GM23338 (cell line): ENCODE results near the gene DIP2B. TPM values are rescaled to one million over a fixed set of nuclear protein-coding genes. Genes with fewer than 3 reads are reported as not detected.

Experiments
- ATAC-seq: fragments of 200-7000 bp; cut with Tn5 transposase; 3 replicates; pipeline ENCODE4 v1.9.1; 2020
- DNase-seq: peaks from one replicate; pipeline ENCODE4 v3.0.0-alpha.2; 2015; ENCODE audit warnings: low spot score
- H2AFZ ChIP-seq: fragments of 200-600 bp; sonication (generic); 2 replicates; pipeline ENCODE4 v1.8.0; 2016; ENCODE audit warnings: antibody characterized with exemption, mild to moderate bottlenecking, moderate library complexity
- H3F3A ChIP-seq: fragments of 200-600 bp; sonication (generic); replicated peaks from 2 replicates; pipeline ENCODE4 v1.8.0; 2017; ENCODE audit warnings: antibody characterized with exemption, mixed run types, low read depth
- H3K27ac ChIP-seq: fragments of 200-600 bp; sonication (generic); 2 replicates; pipeline ENCODE4 v1.6.1; 2016; ENCODE audit warnings: low read depth
- H3K27me3 ChIP-seq: fragments of 200-600 bp; sonication (generic); 2 replicates; pipeline ENCODE4 v1.8.0; 2016; ENCODE audit warnings: mild to moderate bottlenecking, mixed run types, moderate library complexity; ENCODE audit not compliant: insufficient read depth
- H3K36me3 ChIP-seq: fragments of 200-600 bp; sonication (generic); 2 replicates; pipeline ENCODE4 v1.8.0; 2016; ENCODE audit warnings: mild to moderate bottlenecking; ENCODE audit not compliant: insufficient read depth
- H3K4me1 ChIP-seq: fragments of 200-600 bp; sonication (generic); 2 replicates; pipeline ENCODE4 v1.8.0; 2016; ENCODE audit warnings: mild to moderate bottlenecking, moderate library complexity; ENCODE audit not compliant: insufficient read depth
- H3K4me2 ChIP-seq: fragments of 200-600 bp; sonication (generic); 2 replicates; pipeline ENCODE4 v1.7.1; 2017; ENCODE audit warnings: mixed run types
- H3K4me3 ChIP-seq: fragments of 200-600 bp; sonication (generic); 2 replicates; pipeline ENCODE4 v1.6.1; 2016; ENCODE audit warnings: mixed run types
- H3K79me2 ChIP-seq: fragments of 200-600 bp; sonication (generic); replicated peaks from 2 replicates; pipeline ENCODE4 v1.8.0; 2017; ENCODE audit warnings: mild to moderate bottlenecking; ENCODE audit not compliant: insufficient read depth
- H3K9me2 ChIP-seq: fragments of 200-600 bp; sonication (generic); 2 replicates; pipeline ENCODE4 v1.8.0; 2017; ENCODE audit not compliant: insufficient read depth
- H4K20me1 ChIP-seq: fragments of 200-600 bp; sonication (generic); replicated peaks from 2 replicates; pipeline ENCODE4 v1.8.0; 2017; ENCODE audit warnings: mild to moderate bottlenecking; ENCODE audit not compliant: insufficient read depth
- H3K27ac Mint-ChIP-seq: 2 replicates; pipeline ENCODE4 v1.8.0; 2020; ENCODE audit warnings: inconsistent platforms, mild to moderate bottlenecking, moderate library complexity, mixed read lengths
- H3K27me3 Mint-ChIP-seq: 3 replicates; pipeline ENCODE4 v1.8.0; 2022; ENCODE audit warnings: low read depth, mild to moderate bottlenecking, moderate library complexity, mixed read lengths, inconsistent platforms; ENCODE audit not compliant: insufficient read depth, poor library complexity
- H3K36me3 Mint-ChIP-seq: 3 replicates; pipeline ENCODE4 v1.8.0; 2021; ENCODE audit warnings: low read depth, mild to moderate bottlenecking, inconsistent platforms, moderate library complexity, mixed read lengths
- H3K4me1 Mint-ChIP-seq: 3 replicates; pipeline ENCODE4 v1.8.0; 2020; ENCODE audit warnings: mild to moderate bottlenecking, inconsistent platforms, mixed read lengths
- H3K4me3 Mint-ChIP-seq: 3 replicates; pipeline ENCODE4 v1.8.0; 2021; ENCODE audit warnings: moderate library complexity, mild to moderate bottlenecking, inconsistent platforms, mixed read lengths
- H3K9me3 Mint-ChIP-seq: 3 replicates; pipeline ENCODE4 v1.8.0; 2020; ENCODE audit warnings: moderate library complexity, mild to moderate bottlenecking, inconsistent platforms, mixed read lengths
- CREB1 ChIP-seq: fragments of 250-450 bp; sonication (Bioruptor Pico); IDR thresholded peaks from 2 replicates; pipeline ENCODE4 v1.5.0; 2020; ENCODE audit warnings: low read depth, mild to moderate bottlenecking, moderate library complexity
- CTCF ChIP-seq, 2 experiments: fragments of 200-600 bp in 1 of 2; sonication (generic) in 1 of 2; conservative IDR thresholded peaks; 2 replicates each; pipeline versions ENCODE4 v1.5.1 to v1.6.1; 2016 to 2017; ENCODE audit warnings: antibody characterized with exemption in 2 of 2, low read depth in 2 of 2, mild to moderate bottlenecking in 2 of 2, moderate library complexity in 1 of 2
- EZH2phosphoT487 ChIP-seq: fragments of 200-600 bp; sonication (generic); IDR thresholded peaks from one replicate; pipeline ENCODE4 v1.8.1; 2018; ENCODE audit warnings: antibody characterized with exemption; ENCODE audit not compliant: unreplicated experiment
- POLR2AphosphoS5 ChIP-seq: IDR thresholded peaks from 2 replicates; pipeline ENCODE4 v1.6.1; 2016; ENCODE audit warnings: antibody characterized with exemption, low read depth
- STAT1 ChIP-seq: IDR thresholded peaks from one replicate; pipeline ENCODE4 v1.6.1; 2016; ENCODE audit warnings: antibody characterized with exemption; ENCODE audit not compliant: unreplicated experiment
- ZNF114 ChIP-seq: fragments of 250-450 bp; sonication (Bioruptor Pico); IDR thresholded peaks from 2 replicates; pipeline ENCODE4 v1.5.0; 2020; ENCODE audit warnings: mild to moderate bottlenecking, moderate library complexity
- polyA plus RNA-seq: library from polyadenylated mRNA; unstranded; fragments of >200 nt; fragmentation: Nextera tagmentation; extraction: Ambion mirVana; gene quantifications from 2 replicates; pipeline ENCODE4 v1.2.1, GENCODE V29; 2016
- total RNA-seq: library from RNA; depleted of rRNA; stranded (reverse); fragments of >200 nt; shearing (Covaris generic); gene quantifications from 2 replicates; pipeline ENCODE4 v1.2.3, GENCODE V29; 2014
- TF ChIP-seq, protein P1 (sequence below): IDR thresholded peaks from 2 replicates; pipeline ENCODE4 v1.6.1; 2016; ENCODE audit warnings: antibody characterized with exemption
- TF ChIP-seq, protein P2 (sequence below): IDR thresholded peaks from one replicate; pipeline ENCODE4 v1.6.1; 2018; ENCODE audit warnings: antibody characterized with exemption; ENCODE audit not compliant: unreplicated experiment

The DIP2B gene
- total and polyA plus RNA-seq, 2 experiments from 2014 or later: 8.0 to 36.4 TPM

GRCh38 chr12:50672158-50672557 lies 167.4 kb downstream of the DIP2B start:
- DNase-seq (no peak), ATAC-seq (no peak)
- H3K4me1 ChIP-seq: no peaks in the 10 kb centered on the region
- no peaks in the 10 kb centered on the region for H3K9me2 ChIP-seq
- no peaks in the 10 kb centered on the region for H3K9me3 Mint-ChIP-seq
- no peaks in the 10 kb centered on the region for H3K27me3 ChIP-seq
- no peaks in the 10 kb centered on the region for H3F3A ChIP-seq
- H3K79me2 ChIP-seq: no peaks in the 10 kb centered on the region
- H4K20me1 ChIP-seq: peaks cover 6% of the 10 kb centered on the region; the same call in 1 of the 2 replicates
- no peak overlapping the region for H3K4me2 ChIP-seq
- no peaks in the 10 kb centered on the region for H3K4me1 Mint-ChIP-seq
- no peak overlapping the region for H3K4me3 ChIP-seq
- no peaks in the 10 kb centered on the region for H3K27me3 Mint-ChIP-seq
- TF ChIP-seq POLR2AphosphoS5 (no peak), ZNF114 (CRISPR knock-in tag) (no peak), CREB1 (CRISPR knock-in tag) (no peak), CTCF (conservative IDR thresholded peaks at IDR 0.05; ENCODE audit: low read depth in 2 of 2) (no peak), STAT1 (no peak), EZH2phosphoT487 (no peak)
- TF ChIP-seq, protein P1, sequence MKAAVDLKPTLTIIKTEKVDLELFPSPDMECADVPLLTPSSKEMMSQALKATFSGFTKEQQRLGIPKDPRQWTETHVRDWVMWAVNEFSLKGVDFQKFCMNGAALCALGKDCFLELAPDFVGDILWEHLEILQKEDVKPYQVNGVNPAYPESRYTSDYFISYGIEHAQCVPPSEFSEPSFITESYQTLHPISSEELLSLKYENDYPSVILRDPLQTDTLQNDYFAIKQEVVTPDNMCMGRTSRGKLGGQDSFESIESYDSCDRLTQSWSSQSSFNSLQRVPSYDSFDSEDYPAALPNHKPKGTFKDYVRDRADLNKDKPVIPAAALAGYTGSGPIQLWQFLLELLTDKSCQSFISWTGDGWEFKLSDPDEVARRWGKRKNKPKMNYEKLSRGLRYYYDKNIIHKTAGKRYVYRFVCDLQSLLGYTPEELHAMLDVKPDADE: no peak
- TF ChIP-seq, protein P2, sequence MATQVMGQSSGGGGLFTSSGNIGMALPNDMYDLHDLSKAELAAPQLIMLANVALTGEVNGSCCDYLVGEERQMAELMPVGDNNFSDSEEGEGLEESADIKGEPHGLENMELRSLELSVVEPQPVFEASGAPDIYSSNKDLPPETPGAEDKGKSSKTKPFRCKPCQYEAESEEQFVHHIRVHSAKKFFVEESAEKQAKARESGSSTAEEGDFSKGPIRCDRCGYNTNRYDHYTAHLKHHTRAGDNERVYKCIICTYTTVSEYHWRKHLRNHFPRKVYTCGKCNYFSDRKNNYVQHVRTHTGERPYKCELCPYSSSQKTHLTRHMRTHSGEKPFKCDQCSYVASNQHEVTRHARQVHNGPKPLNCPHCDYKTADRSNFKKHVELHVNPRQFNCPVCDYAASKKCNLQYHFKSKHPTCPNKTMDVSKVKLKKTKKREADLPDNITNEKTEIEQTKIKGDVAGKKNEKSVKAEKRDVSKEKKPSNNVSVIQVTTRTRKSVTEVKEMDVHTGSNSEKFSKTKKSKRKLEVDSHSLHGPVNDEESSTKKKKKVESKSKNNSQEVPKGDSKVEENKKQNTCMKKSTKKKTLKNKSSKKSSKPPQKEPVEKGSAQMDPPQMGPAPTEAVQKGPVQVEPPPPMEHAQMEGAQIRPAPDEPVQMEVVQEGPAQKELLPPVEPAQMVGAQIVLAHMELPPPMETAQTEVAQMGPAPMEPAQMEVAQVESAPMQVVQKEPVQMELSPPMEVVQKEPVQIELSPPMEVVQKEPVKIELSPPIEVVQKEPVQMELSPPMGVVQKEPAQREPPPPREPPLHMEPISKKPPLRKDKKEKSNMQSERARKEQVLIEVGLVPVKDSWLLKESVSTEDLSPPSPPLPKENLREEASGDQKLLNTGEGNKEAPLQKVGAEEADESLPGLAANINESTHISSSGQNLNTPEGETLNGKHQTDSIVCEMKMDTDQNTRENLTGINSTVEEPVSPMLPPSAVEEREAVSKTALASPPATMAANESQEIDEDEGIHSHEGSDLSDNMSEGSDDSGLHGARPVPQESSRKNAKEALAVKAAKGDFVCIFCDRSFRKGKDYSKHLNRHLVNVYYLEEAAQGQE: no peak
- no peak overlapping the region for H2AFZ ChIP-seq
- H3K27ac Mint-ChIP-seq: no peak overlapping the region
- no peaks in the 10 kb centered on the region; the same call in 1 of the 2 replicates for H3K36me3 ChIP-seq
- H3K36me3 Mint-ChIP-seq: peaks cover 18% of the 10 kb centered on the region; the same call in 2 of the 3 replicates
- H3K27ac ChIP-seq: no peak overlapping the region
- no peak overlapping the region for H3K4me3 Mint-ChIP-seq

GRCh38 chr12:50676756-50677155 lies 172.0 kb downstream of the DIP2B start:
- no peak overlapping the region for H3K27ac ChIP-seq
- peaks cover 43% of the 10 kb centered on the region; the same call in 2 of the 3 replicates for H3K36me3 Mint-ChIP-seq
- no peaks in the 10 kb centered on the region for H3F3A ChIP-seq

More at GRCh38 chr12:50676756-50677155, 172.0 kb downstream of the DIP2B start:
- Mint-ChIP-seq H3K4me3 (no peak overlapping the region), H3K27ac (no peak overlapping the region), H3K4me1 (no peaks in the 10 kb centered on the region), H3K27me3 (no peaks in the 10 kb centered on the region), H3K9me3 (no peaks in the 10 kb centered on the region)
- TF ChIP-seq ZNF114 (CRISPR knock-in tag): no peak
- TF ChIP-seq, protein P2: no peak
- no peak for TF ChIP-seq CTCF (conservative IDR thresholded peaks at IDR 0.05; ENCODE audit: low read depth in 2 of 2)
- TF ChIP-seq, protein P1: no peak
- TF ChIP-seq POLR2AphosphoS5: no peak
- DNase-seq: no peak
- H3K4me2 ChIP-seq: no peak overlapping the region
- H3K9me2 ChIP-seq: no peaks in the 10 kb centered on the region
- no peaks in the 10 kb centered on the region for H3K79me2 ChIP-seq
- no peaks in the 10 kb centered on the region; the same call in 1 of the 2 replicates for H3K36me3 ChIP-seq
- no peak for ATAC-seq
- H2AFZ ChIP-seq: no peak overlapping the region
- H4K20me1 ChIP-seq: peaks cover 6% of the 10 kb centered on the region; the same call in 1 of the 2 replicates
- H3K4me1 ChIP-seq: no peaks in the 10 kb centered on the region
- H3K27me3 ChIP-seq: no peaks in the 10 kb centered on the region
- no peak overlapping the region for H3K4me3 ChIP-seq
